Left lung (tissue), 10 donors: ENCODE measurements around the gene HRH4. TPM values are rescaled to one million over a fixed set of nuclear protein-coding genes. Genes with fewer than 3 reads are reported as not detected.

ENCODE experiments used
- ATAC-seq: fragments of 200-7000 bp; cut with Tn5 transposase; one replicate; pipeline ENCODE4 v1.9.1; 2020; ENCODE audit warnings: moderate library complexity
- DNase-seq, 4 donors: peaks; one replicate each; pipeline ENCODE4 v3.0.0-alpha.2; 2013 to 2020
- H3K27ac ChIP-seq, 2 donors: fragments of 200-600 bp; sonication (generic) in 1 of 2; one replicate each; pipeline versions ENCODE4 v1.5.0 to v1.8.0; 2020 to 2021
- H3K27me3 ChIP-seq, 2 donors: fragments of 200-600 bp; sonication (generic) in 1 of 2; one replicate each; pipeline versions ENCODE4 v1.5.0 to v1.8.0; 2020 to 2021
- H3K36me3 ChIP-seq, 2 donors: fragments of 200-600 bp; sonication (generic) in 1 of 2; one replicate each; pipeline versions ENCODE4 v1.5.0 to v1.8.0; 2020 to 2021
- H3K4me1 ChIP-seq, 2 donors: fragments of 200-600 bp; one replicate each; pipeline ENCODE4 v1.8.0; 2021
- H3K4me3 ChIP-seq, 2 donors: fragments of 200-600 bp; sonication (generic) in 1 of 2; one replicate each; pipeline versions ENCODE4 v1.5.0 to v1.8.0; 2020 to 2021; ENCODE audit warnings: mild to moderate bottlenecking in 1 of 2
- H3K9me3 ChIP-seq, 2 donors: fragments of 200-600 bp; sonication (generic) in 1 of 2; one replicate each; pipeline versions ENCODE4 v1.5.0 to v1.8.0; 2020 to 2021
- intact Hi-C, 2 donors: fragments of 100-400 bp; cut with DNase I; formaldehyde crosslinking; loops; one replicate each; pipeline versions ENCODE4 v1.11.2 to v1.14.2; 2022
- polyA plus RNA-seq, 6 donors: library from polyadenylated mRNA; unstranded; fragments of 120-200 nt; gene quantifications; one replicate each; pipeline ENCODE4 v1.2.1, GENCODE V29; 2013; ENCODE audit not compliant: insufficient read length in 6 of 6
- total RNA-seq, 2 donors: library from RNA; stranded (reverse); fragmentation: NEBNext Ultra II Directional; extraction: Animal tissue kit (Norgen Biotek cat#: 25700); gene quantifications; one replicate each; pipeline ENCODE4 v1.2.1, GENCODE V29; 2021
- TF ChIP-seq, protein P1 (sequence below), 2 donors: fragments of 200-600 bp; sonication (generic) in 1 of 2; IDR thresholded peaks; one replicate each; pipeline versions ENCODE4 v1.5.0 to v1.8.0; 2021; ENCODE audit warnings: antibody characterized with exemption in 2 of 2
- donor health status: DM: no; HTN: yes; CAD: no.
- donor health status: DM: no; HTN: no; CAD: no.

The HRH4 gene
- total and polyA plus RNA-seq, 8 donors: 0.06 to 7.5 (median 0.11) TPM; not detected in 2

GRCh38 chr18:24500766-24501165 lies 40.3 kb downstream of the HRH4 start:
- intact Hi-C loops: no loop called here
- TF ChIP-seq, protein P1, sequence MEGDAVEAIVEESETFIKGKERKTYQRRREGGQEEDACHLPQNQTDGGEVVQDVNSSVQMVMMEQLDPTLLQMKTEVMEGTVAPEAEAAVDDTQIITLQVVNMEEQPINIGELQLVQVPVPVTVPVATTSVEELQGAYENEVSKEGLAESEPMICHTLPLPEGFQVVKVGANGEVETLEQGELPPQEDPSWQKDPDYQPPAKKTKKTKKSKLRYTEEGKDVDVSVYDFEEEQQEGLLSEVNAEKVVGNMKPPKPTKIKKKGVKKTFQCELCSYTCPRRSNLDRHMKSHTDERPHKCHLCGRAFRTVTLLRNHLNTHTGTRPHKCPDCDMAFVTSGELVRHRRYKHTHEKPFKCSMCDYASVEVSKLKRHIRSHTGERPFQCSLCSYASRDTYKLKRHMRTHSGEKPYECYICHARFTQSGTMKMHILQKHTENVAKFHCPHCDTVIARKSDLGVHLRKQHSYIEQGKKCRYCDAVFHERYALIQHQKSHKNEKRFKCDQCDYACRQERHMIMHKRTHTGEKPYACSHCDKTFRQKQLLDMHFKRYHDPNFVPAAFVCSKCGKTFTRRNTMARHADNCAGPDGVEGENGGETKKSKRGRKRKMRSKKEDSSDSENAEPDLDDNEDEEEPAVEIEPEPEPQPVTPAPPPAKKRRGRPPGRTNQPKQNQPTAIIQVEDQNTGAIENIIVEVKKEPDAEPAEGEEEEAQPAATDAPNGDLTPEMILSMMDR (IDR thresholded peaks at IDR 0.05): no peak
- Histone ChIP-seq H3K4me1 (no peaks in the 10 kb centered on the region), H3K27me3 (no peaks in the 10 kb centered on the region), H3K4me3 (no peak overlapping the region), H3K27ac (no peak overlapping the region), H3K36me3 (no peaks in the 10 kb centered on the region), H3K9me3 (no peaks in the 10 kb centered on the region)
- DNase-seq: no peak
- ATAC-seq: no peak

GRCh38 chr18:24502667-24503523 lies 42.5 kb downstream of the HRH4 start:
- H3K4me1 ChIP-seq: no peaks in the 10 kb centered on the region
- TF ChIP-seq, protein P1 (IDR thresholded peaks at IDR 0.05): no peak
- no peak overlapping the region for H3K27ac ChIP-seq
- H3K9me3 ChIP-seq: no peaks in the 10 kb centered on the region
- H3K36me3 ChIP-seq: no peaks in the 10 kb centered on the region
- DNase-seq: peak in 2 of 4 donors; percentile 12 to 43
- intact Hi-C loops: no loop called here
- peak; percentile 87 for ATAC-seq
- no peaks in the 10 kb centered on the region for H3K27me3 ChIP-seq
- H3K4me3 ChIP-seq: no peak overlapping the region

DNA sequence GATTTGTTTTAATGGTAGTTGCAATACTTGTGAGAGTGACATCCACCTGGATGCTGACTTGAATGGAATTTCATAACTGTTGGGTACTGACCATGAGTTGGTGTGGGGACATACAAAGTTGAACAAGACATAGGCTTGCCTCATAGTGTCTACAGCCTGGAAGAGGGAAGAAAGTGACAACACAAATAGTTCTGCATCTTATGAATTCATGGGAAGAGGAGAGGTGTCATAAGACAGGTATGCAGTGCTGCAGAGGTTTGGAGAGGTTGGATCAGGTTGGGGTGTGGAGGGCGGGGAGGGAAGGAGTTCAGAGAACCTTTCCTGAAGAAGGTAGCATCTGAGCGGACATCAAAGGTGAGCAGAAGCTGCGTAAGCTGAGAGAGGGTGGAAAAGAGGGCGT lies 44.0 kb downstream of the HRH4 start:
- no peak for ATAC-seq
- Histone ChIP-seq H3K4me1 (no peaks in the 10 kb centered on the region), H3K27me3 (no peaks in the 10 kb centered on the region), H3K27ac (no peak overlapping the region), H3K36me3 (no peaks in the 10 kb centered on the region), H3K9me3 (no peaks in the 10 kb centered on the region), H3K4me3 (no peak overlapping the region)
- TF ChIP-seq, protein P1 (IDR thresholded peaks at IDR 0.05): no peak
- intact Hi-C loops: no loop called here
- DNase-seq: no peak

DNA sequence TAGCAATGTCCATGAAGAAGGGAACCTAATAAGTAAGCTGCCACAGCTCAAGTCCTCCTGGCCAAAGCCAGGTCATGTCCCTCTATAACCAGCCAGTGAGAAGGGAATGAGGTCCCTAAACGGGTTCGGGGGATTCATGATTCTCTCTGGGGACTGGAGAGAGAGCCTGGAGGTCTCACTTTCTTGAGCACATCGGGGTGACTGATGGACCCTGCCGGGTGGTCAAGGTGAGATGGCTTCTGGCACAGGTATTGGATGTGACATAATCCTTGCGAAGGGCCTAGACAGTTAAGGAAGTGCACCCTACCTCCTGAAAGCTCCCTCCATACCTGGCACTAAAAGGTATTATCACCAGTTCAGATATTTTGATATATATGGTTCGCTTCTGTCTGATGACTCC lies 45.7 kb downstream of the HRH4 start:
- intact Hi-C loops: no loop called here
- TF ChIP-seq, protein P1 (IDR thresholded peaks at IDR 0.05): no peak
- Histone ChIP-seq H3K27me3 (no peaks in the 10 kb centered on the region), H3K4me3 (no peak overlapping the region), H3K27ac (no peak overlapping the region), H3K36me3 (no peaks in the 10 kb centered on the region), H3K9me3 (no peaks in the 10 kb centered on the region), H3K4me1 (no peaks in the 10 kb centered on the region)
- DNase-seq: no peak
- ATAC-seq: no peak

DNA sequence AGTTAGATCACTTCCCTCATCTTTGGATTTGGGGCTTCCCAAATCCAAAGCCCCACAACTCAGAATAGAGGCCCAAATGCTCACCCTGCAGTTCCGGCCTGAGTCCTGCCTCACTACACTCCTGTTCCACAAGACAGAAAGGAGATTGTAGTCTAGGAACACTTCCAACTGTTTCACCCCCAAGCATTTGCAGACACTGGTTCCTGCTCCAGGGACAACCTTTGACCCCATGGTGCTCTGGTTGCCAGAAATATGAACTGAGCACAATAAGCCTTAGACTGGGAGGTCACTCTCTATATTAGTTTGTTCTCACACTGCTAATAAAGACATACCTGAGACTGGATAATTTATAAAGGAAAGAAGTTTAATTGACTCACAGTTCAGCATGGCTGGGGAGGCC lies 49.0 kb downstream of the HRH4 start:
- H3K4me1 ChIP-seq: no peaks in the 10 kb centered on the region
- intact Hi-C loops: no loop called here
- DNase-seq (no peak), ATAC-seq (no peak)
- H3K27me3 ChIP-seq: no peaks in the 10 kb centered on the region
- no peak overlapping the region for H3K27ac ChIP-seq
- no peaks in the 10 kb centered on the region for H3K36me3 ChIP-seq
- H3K4me3 ChIP-seq: no peak overlapping the region
- no peaks in the 10 kb centered on the region for H3K9me3 ChIP-seq
- TF ChIP-seq, protein P1 (IDR thresholded peaks at IDR 0.05): no peak
